ENCODE results near the gene METTL15. TPM values are rescaled to one million over a fixed set of nuclear protein-coding genes. Genes with fewer than 3 reads are reported as not detected.

METTL15 gene
- total and polyA plus RNA-seq, 3 experiments from 2014 or later, result 7.9 to 15.3 (median 14.1) TPM

DNA sequence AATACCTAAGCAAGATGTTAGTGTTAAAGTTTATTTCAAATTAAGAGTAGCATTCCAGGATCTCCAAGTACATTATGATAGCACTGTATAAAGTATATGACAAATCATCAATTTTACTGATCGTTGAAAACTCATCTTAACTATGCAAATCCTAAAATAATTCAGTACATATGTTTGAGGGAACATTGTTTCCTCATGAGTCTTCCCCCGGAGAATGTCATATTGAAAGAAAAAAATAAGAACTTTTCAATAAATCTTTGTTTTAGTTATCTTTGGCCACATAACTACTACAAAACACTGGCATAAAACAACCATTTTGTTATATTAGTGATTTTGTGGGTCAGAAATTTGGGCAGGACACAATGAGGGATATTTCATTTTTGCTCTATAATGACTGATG, 135.4 kb downstream of the METTL15 start:
- no peak for DNase-seq
- H3K36me3 Mint-ChIP-seq, result peaks cover 10 to 44% (median 18%) of the 10 kb centered on the region in 3 donors
- H3K4me3 Mint-ChIP-seq, result no peak overlapping the region
- ChIA-PET POLR2A (no interaction called here), CTCF (no interaction called here)
- H3K27ac ChIP-seq (ENCODE audit: low read depth, low read length), result no peak overlapping the region
- no peaks in the 10 kb centered on the region for H3K27me3 Mint-ChIP-seq
- no peaks in the 10 kb centered on the region for H3K27me3 ChIP-seq (ENCODE audit: insufficient read depth, low read length, poor library complexity, severe bottlenecking)
- H3K4me1 ChIP-seq (ENCODE audit: insufficient read depth, low read length), result no peaks in the 10 kb centered on the region
- no peaks in the 10 kb centered on the region for H3K9me3 ChIP-seq (ENCODE audit: low read length)
- peaks cover 0 to 2% (median 0%) of the 10 kb centered on the region in 5 donors for H3K9me3 Mint-ChIP-seq
- H3K4me1 Mint-ChIP-seq, result peaks cover 1 to 5% (median 2%) of the 10 kb centered on the region in 3 donors
- no peak overlapping the region for H3K27ac Mint-ChIP-seq
- no peak overlapping the region for H3K4me3 ChIP-seq (ENCODE audit: low read length)
- no peaks in the 10 kb centered on the region for H3K36me3 ChIP-seq (ENCODE audit: insufficient read depth, low read length)

DNA sequence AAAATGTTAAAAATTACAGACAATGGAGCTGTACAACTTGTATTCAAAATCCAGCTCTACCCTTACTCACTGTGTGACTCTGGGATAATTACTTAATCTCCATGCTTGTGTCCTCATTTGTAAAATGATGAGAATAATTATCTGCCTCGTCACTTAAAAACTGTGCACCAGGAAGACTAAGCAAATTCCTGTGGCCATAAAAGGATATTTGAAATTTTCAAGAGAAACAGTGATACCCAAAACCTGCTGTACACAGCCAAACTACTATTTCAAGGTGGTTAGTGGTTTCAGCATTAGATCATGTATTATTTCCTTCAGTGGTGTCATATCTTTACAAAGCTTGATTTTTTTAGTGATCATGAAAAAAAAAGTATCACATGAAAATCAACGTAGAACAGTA, 136.9 kb downstream of the METTL15 start:
- H3K4me3 ChIP-seq (ENCODE audit: low read length), result no peak overlapping the region
- H3K27me3 ChIP-seq (ENCODE audit: insufficient read depth, low read length, poor library complexity, severe bottlenecking), result no peaks in the 10 kb centered on the region
- DNase-seq, result no peak
- Mint-ChIP-seq H3K4me1 (peaks cover 0 to 2% (median 0%) of the 10 kb centered on the region in 3 donors), H3K36me3 (peaks cover 3 to 46% (median 14%) of the 10 kb centered on the region in 3 donors), H3K4me3 (no peak overlapping the region), H3K9me3 (peaks cover 0 to 2% (median 0%) of the 10 kb centered on the region in 5 donors), H3K27me3 (no peaks in the 10 kb centered on the region), H3K27ac (peak overlapping the region in 1 of 8 donors; percentile 4)
- ChIA-PET POLR2A (no interaction called here), CTCF (no interaction called here)
- H3K9me3 ChIP-seq (ENCODE audit: low read length), result no peaks in the 10 kb centered on the region
- H3K36me3 ChIP-seq (ENCODE audit: insufficient read depth, low read length), result no peaks in the 10 kb centered on the region
- no peaks in the 10 kb centered on the region for H3K4me1 ChIP-seq (ENCODE audit: insufficient read depth, low read length)
- no peak overlapping the region for H3K27ac ChIP-seq (ENCODE audit: low read depth, low read length)

- CTCF ChIA-PET, result no interaction called here
- POLR2A ChIA-PET, result no interaction called here
- no peak overlapping the region for H3K4me3 ChIP-seq (ENCODE audit: low read length)
Measured at GRCh38 chr11:28250192-28250591, 142.0 kb downstream of the METTL15 start.

DNA sequence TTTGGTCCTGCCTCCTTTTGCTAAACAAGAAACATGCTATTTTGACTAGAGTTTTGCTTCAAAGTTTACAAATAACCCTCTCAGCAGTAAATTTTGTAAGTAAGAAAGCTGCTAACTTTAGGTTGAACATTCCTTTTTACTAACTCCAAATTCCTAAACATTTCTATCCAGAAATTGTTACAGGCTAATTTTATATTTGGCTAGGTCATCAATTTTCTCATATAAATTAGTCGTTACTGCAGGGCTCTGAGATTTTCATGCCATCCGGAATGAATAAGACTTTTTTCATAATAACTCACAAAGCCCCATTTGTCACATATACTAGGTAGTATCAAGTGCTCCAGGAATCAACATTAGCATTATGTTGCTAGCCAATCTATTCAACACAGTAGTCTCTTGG, 143.1 kb downstream of the METTL15 start:
- Histone ChIP-seq H3K4me3 (ENCODE audit: low read length) (no peak overlapping the region), H3K27ac (ENCODE audit: low read depth, low read length) (no peak overlapping the region), H3K9me3 (ENCODE audit: low read length) (no peaks in the 10 kb centered on the region), H3K27me3 (ENCODE audit: insufficient read depth, low read length, poor library complexity, severe bottlenecking) (no peaks in the 10 kb centered on the region), H3K4me1 (ENCODE audit: insufficient read depth, low read length) (no peaks in the 10 kb centered on the region), H3K36me3 (ENCODE audit: insufficient read depth, low read length) (no peaks in the 10 kb centered on the region)
- no peak overlapping the region for H3K27ac Mint-ChIP-seq
- H3K4me3 Mint-ChIP-seq, result no peak overlapping the region
- peaks cover 11 to 16% (median 14%) of the 10 kb centered on the region in 3 donors for H3K4me1 Mint-ChIP-seq
- DNase-seq, result no peak
- H3K27me3 Mint-ChIP-seq, result no peaks in the 10 kb centered on the region
- CTCF ChIA-PET, result no interaction called here
- H3K9me3 Mint-ChIP-seq, result peaks cover 0 to 20% (median 9%) of the 10 kb centered on the region in 5 donors
- H3K36me3 Mint-ChIP-seq, result peaks cover 11 to 69% (median 13%) of the 10 kb centered on the region in 3 donors
- POLR2A ChIA-PET, result no interaction called here

More at GRCh38 chr11:28250192-28250591, 142.0 kb downstream of the METTL15 start:
- Histone ChIP-seq H3K36me3 (ENCODE audit: insufficient read depth, low read length) (no peaks in the 10 kb centered on the region), H3K27me3 (ENCODE audit: insufficient read depth, low read length, poor library complexity, severe bottlenecking) (no peaks in the 10 kb centered on the region), H3K4me1 (ENCODE audit: insufficient read depth, low read length) (no peaks in the 10 kb centered on the region), H3K27ac (ENCODE audit: low read depth, low read length) (no peak overlapping the region), H3K9me3 (ENCODE audit: low read length) (no peaks in the 10 kb centered on the region)
- peaks cover 0 to 14% (median 6%) of the 10 kb centered on the region in 5 donors for H3K9me3 Mint-ChIP-seq
- no peak for DNase-seq
- no peak overlapping the region for H3K27ac Mint-ChIP-seq
- no peak overlapping the region for H3K4me3 Mint-ChIP-seq
- H3K27me3 Mint-ChIP-seq, result no peaks in the 10 kb centered on the region
- peaks cover 11 to 15% (median 14%) of the 10 kb centered on the region in 3 donors for H3K4me1 Mint-ChIP-seq
- peaks cover 12 to 65% (median 17%) of the 10 kb centered on the region in 3 donors for H3K36me3 Mint-ChIP-seq

DNA sequence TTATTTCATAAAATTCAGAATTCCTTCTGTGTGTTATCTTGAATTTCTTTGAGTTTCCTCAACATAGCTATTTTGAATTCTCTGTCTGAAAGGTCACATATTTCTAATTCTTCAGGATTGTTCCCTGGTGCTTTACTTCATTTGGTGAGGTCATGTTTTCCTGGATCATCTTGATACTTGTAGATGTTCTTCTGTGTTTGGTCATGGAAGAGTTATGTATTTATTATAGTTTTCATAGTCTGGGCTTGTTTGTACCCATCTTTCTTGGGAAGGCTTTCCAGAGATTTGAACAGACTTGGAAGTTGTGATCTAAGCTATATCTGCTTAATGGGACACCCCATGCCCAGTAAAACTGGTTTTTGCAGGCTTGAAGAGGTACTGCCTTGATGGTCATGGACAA, 149.6 kb downstream of the METTL15 start:
- Histone ChIP-seq H3K27me3 (ENCODE audit: insufficient read depth, low read length, poor library complexity, severe bottlenecking) (no peaks in the 10 kb centered on the region), H3K4me3 (ENCODE audit: low read length) (no peak overlapping the region), H3K9me3 (ENCODE audit: low read length) (no peaks in the 10 kb centered on the region), H3K27ac (ENCODE audit: low read depth, low read length) (no peak overlapping the region), H3K4me1 (ENCODE audit: insufficient read depth, low read length) (no peaks in the 10 kb centered on the region), H3K36me3 (ENCODE audit: insufficient read depth, low read length) (no peaks in the 10 kb centered on the region)
- no peaks in the 10 kb centered on the region for H3K27me3 Mint-ChIP-seq
- H3K4me1 Mint-ChIP-seq, result peaks cover 3 to 8% (median 4%) of the 10 kb centered on the region in 3 donors
- CTCF ChIA-PET, result no interaction called here
- POLR2A ChIA-PET, result no interaction called here
- H3K9me3 Mint-ChIP-seq, result peaks cover 0 to 26% (median 13%) of the 10 kb centered on the region in 5 donors
- H3K36me3 Mint-ChIP-seq, result peaks cover 24 to 68% (median 27%) of the 10 kb centered on the region in 3 donors
- H3K4me3 Mint-ChIP-seq, result no peak overlapping the region
- no peak overlapping the region for H3K27ac Mint-ChIP-seq
- no peak for DNase-seq

DNA sequence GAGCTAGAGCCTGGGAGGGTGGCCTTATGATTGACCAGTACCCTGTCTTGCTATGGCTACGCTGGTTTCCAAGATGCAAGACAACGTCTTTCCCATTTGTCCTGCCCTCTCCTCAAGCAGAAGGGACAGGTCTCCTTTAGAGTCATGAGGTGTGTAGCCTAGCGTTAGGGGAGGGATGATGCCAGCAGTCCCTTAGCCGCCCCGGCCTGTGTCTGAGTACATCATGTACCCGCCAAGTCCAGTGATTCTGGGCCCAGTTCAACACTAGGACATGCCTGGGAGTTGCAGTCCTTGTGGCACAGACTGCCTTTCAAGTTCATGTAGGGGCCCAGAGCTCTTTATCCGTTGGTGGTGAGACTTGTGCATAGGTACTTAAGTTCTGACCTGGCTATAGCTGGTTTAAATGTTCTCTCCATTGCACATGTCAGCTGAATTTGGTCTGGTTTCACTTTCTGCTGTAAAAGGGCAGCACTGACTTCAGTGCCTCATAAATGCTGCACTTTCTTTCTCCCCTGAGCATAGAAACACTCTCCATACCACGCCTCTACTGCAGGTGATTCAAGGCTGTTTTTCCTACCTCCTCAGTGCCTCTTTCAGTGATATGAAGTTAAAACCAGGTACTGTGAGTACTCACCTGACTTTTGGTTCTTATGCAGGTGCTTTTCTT, 151.1 kb downstream of the METTL15 start:
- peaks cover 0 to 18% (median 11%) of the 10 kb centered on the region in 5 donors for H3K9me3 Mint-ChIP-seq
- ChIA-PET POLR2A (no interaction called here), CTCF (no interaction called here)
- Histone ChIP-seq H3K27ac (ENCODE audit: low read depth, low read length) (no peak overlapping the region), H3K9me3 (ENCODE audit: low read length) (no peaks in the 10 kb centered on the region), H3K27me3 (ENCODE audit: insufficient read depth, low read length, poor library complexity, severe bottlenecking) (no peaks in the 10 kb centered on the region), H3K4me1 (ENCODE audit: insufficient read depth, low read length) (no peaks in the 10 kb centered on the region), H3K4me3 (ENCODE audit: low read length) (no peak overlapping the region), H3K36me3 (ENCODE audit: insufficient read depth, low read length) (no peaks in the 10 kb centered on the region)
- H3K4me3 Mint-ChIP-seq, result no peak overlapping the region
- H3K27me3 Mint-ChIP-seq, result no peaks in the 10 kb centered on the region
- H3K4me1 Mint-ChIP-seq, result peaks cover 1 to 8% (median 4%) of the 10 kb centered on the region in 3 donors
- DNase-seq, result no peak
- peaks cover 22 to 64% (median 25%) of the 10 kb centered on the region in 3 donors for H3K36me3 Mint-ChIP-seq
- H3K27ac Mint-ChIP-seq, result no peak overlapping the region

DNA sequence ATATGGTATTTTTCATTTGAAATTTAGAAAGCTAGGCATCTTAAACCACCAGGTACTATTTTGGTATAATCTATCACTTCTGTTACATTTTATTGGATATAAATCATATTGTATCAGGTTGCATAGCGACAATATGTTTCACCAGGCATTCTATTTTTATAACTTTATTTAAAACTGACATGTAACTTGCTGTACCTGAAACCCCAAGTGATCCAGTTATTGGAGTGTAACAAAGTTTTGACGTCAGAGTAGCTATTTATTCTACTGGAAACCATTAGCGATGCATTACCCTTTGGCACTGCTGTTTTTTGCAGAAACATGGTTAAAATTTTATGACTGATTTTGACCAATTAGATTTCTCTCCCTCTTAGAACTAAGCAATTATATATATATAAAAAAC, 160.7 kb downstream of the METTL15 start:
- Mint-ChIP-seq H3K36me3 (peaks cover 18 to 58% (median 27%) of the 10 kb centered on the region in 3 donors), H3K4me3 (no peak overlapping the region), H3K9me3 (peaks cover 5 to 23% (median 13%) of the 10 kb centered on the region in 5 donors), H3K4me1 (no peaks in the 10 kb centered on the region), H3K27ac (no peak overlapping the region), H3K27me3 (no peaks in the 10 kb centered on the region)
- Histone ChIP-seq H3K27me3 (ENCODE audit: insufficient read depth, low read length, poor library complexity, severe bottlenecking) (no peaks in the 10 kb centered on the region), H3K4me3 (ENCODE audit: low read length) (no peak overlapping the region), H3K4me1 (ENCODE audit: insufficient read depth, low read length) (no peaks in the 10 kb centered on the region), H3K36me3 (ENCODE audit: insufficient read depth, low read length) (no peaks in the 10 kb centered on the region), H3K9me3 (ENCODE audit: low read length) (no peaks in the 10 kb centered on the region), H3K27ac (ENCODE audit: low read depth, low read length) (no peak overlapping the region)
- no peak for DNase-seq
- CTCF ChIA-PET, result no interaction called here
- POLR2A ChIA-PET, result no interaction called here

- Mint-ChIP-seq H3K4me3 (no peak overlapping the region), H3K27me3 (no peaks in the 10 kb centered on the region), H3K27ac (no peak overlapping the region), H3K9me3 (peaks cover 5 to 23% (median 13%) of the 10 kb centered on the region in 5 donors), H3K4me1 (no peaks in the 10 kb centered on the region), H3K36me3 (peaks cover 17 to 53% (median 24%) of the 10 kb centered on the region in 3 donors)
- CTCF ChIA-PET, result no interaction called here
- Histone ChIP-seq H3K27ac (ENCODE audit: low read depth, low read length) (no peak overlapping the region), H3K27me3 (ENCODE audit: insufficient read depth, low read length, poor library complexity, severe bottlenecking) (no peaks in the 10 kb centered on the region), H3K4me1 (ENCODE audit: insufficient read depth, low read length) (no peaks in the 10 kb centered on the region), H3K36me3 (ENCODE audit: insufficient read depth, low read length) (no peaks in the 10 kb centered on the region), H3K4me3 (ENCODE audit: low read length) (no peak overlapping the region), H3K9me3 (ENCODE audit: low read length) (no peaks in the 10 kb centered on the region)
- POLR2A ChIA-PET, result no interaction called here
- DNase-seq, result no peak
Measured at GRCh38 chr11:28269586-28269985, 161.4 kb downstream of the METTL15 start.

Data from CD8-positive, alpha-beta memory T cell (primary cell).